H9 (cell line): ENCODE results near the gene CTPS2. TPM values are rescaled to one million over a fixed set of nuclear protein-coding genes. Genes with fewer than 3 reads are reported as not detected.

Source experiments
- DNase-seq: peaks from one replicate; pipeline ENCODE4 v3.0.0-alpha.2; 2017
- H2AFZ ChIP-seq: one replicate; pipeline ENCODE4 v1.6.1; 2013; ENCODE audit warnings: mild to moderate bottlenecking, low read length, control low read depth, moderate library complexity
- H2AK5ac ChIP-seq: 2 replicates; pipeline ENCODE4 v1.6.1; 2013; ENCODE audit warnings: low read length, control low read depth, mixed read lengths; ENCODE audit not compliant: insufficient read length
- H2BK120ac ChIP-seq: one replicate; pipeline ENCODE4 v1.6.1; 2013; ENCODE audit warnings: low read depth, mild to moderate bottlenecking, low read length, control low read depth, inconsistent platforms; ENCODE audit not compliant: poor library complexity, severe bottlenecking
- H2BK12ac ChIP-seq: 2 replicates; pipeline ENCODE4 v1.6.1; 2013; ENCODE audit warnings: low read length, control low read depth, mixed read lengths, low read depth; ENCODE audit not compliant: insufficient read length
- H2BK15ac ChIP-seq: 2 replicates; pipeline ENCODE4 v1.6.1; 2013; ENCODE audit warnings: low read depth, low read length, control low read depth
- H2BK20ac ChIP-seq: one replicate; pipeline ENCODE4 v1.6.1; 2013; ENCODE audit warnings: low read depth, mild to moderate bottlenecking, low read length, control low read depth, inconsistent platforms; ENCODE audit not compliant: poor library complexity, severe bottlenecking
- H2BK5ac ChIP-seq: 2 replicates; pipeline ENCODE4 v1.6.1; 2013; ENCODE audit warnings: low read length, control low read depth, mixed read lengths; ENCODE audit not compliant: insufficient read length
- H3K14ac ChIP-seq: 2 replicates; pipeline ENCODE4 v1.6.1; 2013; ENCODE audit warnings: low read length, control low read depth; ENCODE audit not compliant: insufficient read depth
- H3K18ac ChIP-seq: 2 replicates; pipeline ENCODE4 v1.6.1; 2013; ENCODE audit warnings: low read depth, mild to moderate bottlenecking, mixed read lengths, low read length, control low read depth; ENCODE audit not compliant: insufficient read length
- H3K23ac ChIP-seq: 2 replicates; pipeline ENCODE4 v1.6.1; 2013; ENCODE audit warnings: low read length, control low read depth, mixed read lengths, low read depth; ENCODE audit not compliant: insufficient read length
- H3K23me2 ChIP-seq: 2 replicates; pipeline ENCODE4 v1.6.1; 2013; ENCODE audit warnings: low read depth, mild to moderate bottlenecking, mixed read lengths, low read length, control low read depth; ENCODE audit not compliant: insufficient read length, poor library complexity, severe bottlenecking
- H3K27ac ChIP-seq: 2 replicates; pipeline ENCODE4 v1.5.1; 2013; ENCODE audit warnings: low read length, control low read depth, mixed read lengths, low read depth; ENCODE audit not compliant: insufficient read length
- H3K27me3 ChIP-seq: 2 replicates; pipeline ENCODE4 v1.6.1; 2013; ENCODE audit warnings: low read length, control low read depth, inconsistent platforms; ENCODE audit not compliant: insufficient read depth
- H3K4ac ChIP-seq: 2 replicates; pipeline ENCODE4 v1.6.1; 2013; ENCODE audit warnings: low read depth, mild to moderate bottlenecking, control low read depth, inconsistent platforms, low read length, moderate library complexity
- H3K4me1 ChIP-seq: 2 replicates; pipeline ENCODE4 v1.6.1; 2013; ENCODE audit warnings: low read length, control low read depth, inconsistent platforms; ENCODE audit not compliant: insufficient read depth
- H3K4me2 ChIP-seq: 2 replicates; pipeline ENCODE4 v1.6.1; 2013; ENCODE audit warnings: low read length, control low read depth, mixed read lengths; ENCODE audit not compliant: insufficient read length, insufficient read depth
- H3K56ac ChIP-seq: 2 replicates; pipeline ENCODE4 v1.6.1; 2013; ENCODE audit warnings: low read depth, mild to moderate bottlenecking, mixed read lengths, low read length, control low read depth; ENCODE audit not compliant: insufficient read length
- H3K79me1 ChIP-seq: 2 replicates; pipeline ENCODE4 v1.6.1; 2013; ENCODE audit warnings: low read depth, mild to moderate bottlenecking, moderate library complexity, low read length, control low read depth, inconsistent platforms; ENCODE audit not compliant: insufficient read depth, poor library complexity, severe bottlenecking
- H3K79me2 ChIP-seq: 2 replicates; pipeline ENCODE4 v1.6.1; 2013; ENCODE audit warnings: low read length, control low read depth, inconsistent platforms; ENCODE audit not compliant: insufficient read depth
- H3K9ac ChIP-seq: 2 replicates; pipeline ENCODE4 v1.6.1; 2013; ENCODE audit warnings: low read length, control low read depth, mixed read lengths; ENCODE audit not compliant: insufficient read length; ENCODE audit errors: extremely low read depth
- H3K9me3 ChIP-seq: one replicate; pipeline ENCODE4 v1.6.1; 2013; ENCODE audit warnings: low read depth, low read length, inconsistent platforms; ENCODE audit not compliant: control insufficient read depth
- H3T11ph ChIP-seq: one replicate; pipeline ENCODE4 v1.6.1; 2013; ENCODE audit warnings: mild to moderate bottlenecking, low read length, control low read depth, inconsistent platforms
- H4K20me1 ChIP-seq: one replicate; pipeline ENCODE4 v1.6.1; 2013; ENCODE audit not compliant: control insufficient read depth, insufficient read length, insufficient read depth
- H4K5ac ChIP-seq: 2 replicates; pipeline ENCODE4 v1.6.1; 2013; ENCODE audit warnings: low read depth, mild to moderate bottlenecking, mixed read lengths, low read length, control low read depth; ENCODE audit not compliant: insufficient read length
- H4K8ac ChIP-seq: replicated peaks from 2 replicates; pipeline ENCODE4 v1.6.1; 2013; ENCODE audit warnings: low read length, control low read depth, mixed read lengths, low read depth; ENCODE audit not compliant: insufficient read length
- H4K91ac ChIP-seq: 2 replicates; pipeline ENCODE4 v1.6.1; 2013; ENCODE audit warnings: low read depth, mild to moderate bottlenecking, moderate library complexity, mixed read lengths, low read length, control low read depth; ENCODE audit not compliant: insufficient read length
- H3K27ac Mint-ChIP-seq, 3 experiments: 2 replicates in 2 of 3; 3 replicates in 1 of 3; pipeline ENCODE4 v1.8.0; 2020 to 2021; ENCODE audit warnings: mixed read lengths in 3 of 3, mild to moderate bottlenecking in 1 of 3, moderate library complexity in 1 of 3
- H3K27me3 Mint-ChIP-seq: 2 replicates; pipeline ENCODE4 v1.8.0; 2021; ENCODE audit warnings: low read depth, mild to moderate bottlenecking, moderate library complexity, mixed read lengths
- H3K36me3 Mint-ChIP-seq, 3 experiments: 2 replicates in 2 of 3; 3 replicates in 1 of 3; pipeline ENCODE4 v1.8.0; 2020 to 2021; ENCODE audit warnings: low read depth in 3 of 3, mixed read lengths in 3 of 3; ENCODE audit not compliant: insufficient read depth in 1 of 3
- H3K4me1 Mint-ChIP-seq, 2 experiments: 2 replicates each; pipeline ENCODE4 v1.8.0; 2020; ENCODE audit warnings: mixed read lengths in 2 of 2
- H3K4me3 Mint-ChIP-seq, 2 experiments: 2 replicates in 1 of 2; 3 replicates in 1 of 2; pipeline ENCODE4 v1.8.0; 2020 to 2021; ENCODE audit warnings: mild to moderate bottlenecking in 2 of 2, mixed read lengths in 2 of 2, moderate library complexity in 1 of 2
- H3K9me3 Mint-ChIP-seq, 2 experiments: 2 replicates in 1 of 2; 3 replicates in 1 of 2; pipeline ENCODE4 v1.8.0; 2020; ENCODE audit warnings: mild to moderate bottlenecking in 2 of 2, mixed read lengths in 2 of 2, moderate library complexity in 1 of 2
- WGBS: extraction: QIAGEN DNeasy Blood & Tissue Kit; methylation state at CpG from one replicate; pipeline ENCODE4 v1.1.7; 2013; ENCODE audit warnings: missing lambda C conversion rate, low lambda C conversion rate, mixed read lengths; ENCODE audit not compliant: insufficient read length; ENCODE audit errors: extremely low coverage; 5-methylcytosine and 5-hydroxymethylcytosine counted together
- total RNA-seq: library from RNA; stranded (reverse); gene quantifications from 2 replicates; pipeline ENCODE4 v1.2.1, GENCODE V29; 2021
- TF ChIP-seq, protein P1 (sequence below): fragments of 200-600 bp; sonication (generic); conservative IDR thresholded peaks from 3 replicates; pipeline ENCODE4 v1.8.0; 2021; ENCODE audit warnings: antibody characterized with exemption, mild to moderate bottlenecking

CTPS2 gene
- total RNA-seq, 1 experiment from 2014 or later = 69.7 TPM

DNA sequence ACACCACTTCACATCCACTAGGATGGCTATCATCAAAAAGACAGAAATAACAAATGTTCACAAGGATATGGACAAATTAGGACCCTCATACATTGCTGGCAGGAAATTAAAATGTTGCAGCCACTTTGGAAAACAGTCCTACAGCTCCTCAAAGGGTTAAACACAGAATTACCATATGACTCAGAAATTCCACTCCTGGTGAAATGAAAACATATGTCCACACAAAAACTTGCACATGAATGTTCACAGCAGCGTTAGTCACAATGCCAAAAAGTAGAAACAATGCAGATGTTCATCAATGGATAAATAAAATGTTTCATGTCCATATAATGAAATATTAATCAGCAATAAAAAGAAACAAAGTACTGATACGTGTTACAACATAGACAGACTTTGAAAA, 47.4 kb downstream of the CTPS2 start:
- Mint-ChIP-seq H3K27me3 (no peaks in the 10 kb centered on the region), H3K27ac (peak overlapping the region in 2 of 3 experiments; percentile 56 to 91; a peak in 4 of 7 replicates), H3K4me1 (peaks cover 12 to 28% of the 10 kb centered on the region in 2 experiments), H3K4me3 (no peak overlapping the region), H3K36me3 (peaks cover 50 to 85% (median 84%) of the 10 kb centered on the region in 3 experiments), H3K9me3 (no peaks in the 10 kb centered on the region)
- H4K8ac ChIP-seq = no peak overlapping the region
- no peak overlapping the region for H3K4me2 ChIP-seq
- H2AK5ac ChIP-seq = no peak overlapping the region
- H3K4ac ChIP-seq = no peak overlapping the region
- H2AFZ ChIP-seq = no peak overlapping the region
- H3T11ph ChIP-seq = no peak overlapping the region
- H3K9ac ChIP-seq = no peak overlapping the region
- no peaks in the 10 kb centered on the region for H4K20me1 ChIP-seq
- no peak overlapping the region for H2BK20ac ChIP-seq
- H2BK5ac ChIP-seq = no peak overlapping the region
- H3K79me1 ChIP-seq = no peaks in the 10 kb centered on the region
- peaks cover 5% of the 10 kb centered on the region; the same call in 1 of the 2 replicates for H3K4me1 ChIP-seq
- H3K18ac ChIP-seq = no peak overlapping the region
- H4K5ac ChIP-seq = no peak overlapping the region
- H3K79me2 ChIP-seq = no peaks in the 10 kb centered on the region
- WGBS = no CpG with 5 or more reads among the region's 2 CpGs
- H2BK120ac ChIP-seq = no peak overlapping the region
- H4K91ac ChIP-seq = no peak overlapping the region
- H3K23me2 ChIP-seq = no peaks in the 10 kb centered on the region
- no peak overlapping the region for H3K14ac ChIP-seq
- H2BK12ac ChIP-seq = no peak overlapping the region
- H3K27ac ChIP-seq = no peak overlapping the region
- TF ChIP-seq, protein P1, sequence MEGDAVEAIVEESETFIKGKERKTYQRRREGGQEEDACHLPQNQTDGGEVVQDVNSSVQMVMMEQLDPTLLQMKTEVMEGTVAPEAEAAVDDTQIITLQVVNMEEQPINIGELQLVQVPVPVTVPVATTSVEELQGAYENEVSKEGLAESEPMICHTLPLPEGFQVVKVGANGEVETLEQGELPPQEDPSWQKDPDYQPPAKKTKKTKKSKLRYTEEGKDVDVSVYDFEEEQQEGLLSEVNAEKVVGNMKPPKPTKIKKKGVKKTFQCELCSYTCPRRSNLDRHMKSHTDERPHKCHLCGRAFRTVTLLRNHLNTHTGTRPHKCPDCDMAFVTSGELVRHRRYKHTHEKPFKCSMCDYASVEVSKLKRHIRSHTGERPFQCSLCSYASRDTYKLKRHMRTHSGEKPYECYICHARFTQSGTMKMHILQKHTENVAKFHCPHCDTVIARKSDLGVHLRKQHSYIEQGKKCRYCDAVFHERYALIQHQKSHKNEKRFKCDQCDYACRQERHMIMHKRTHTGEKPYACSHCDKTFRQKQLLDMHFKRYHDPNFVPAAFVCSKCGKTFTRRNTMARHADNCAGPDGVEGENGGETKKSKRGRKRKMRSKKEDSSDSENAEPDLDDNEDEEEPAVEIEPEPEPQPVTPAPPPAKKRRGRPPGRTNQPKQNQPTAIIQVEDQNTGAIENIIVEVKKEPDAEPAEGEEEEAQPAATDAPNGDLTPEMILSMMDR = no peak
- no peak overlapping the region for H2BK15ac ChIP-seq
- no peak overlapping the region for H3K23ac ChIP-seq
- no peaks in the 10 kb centered on the region for H3K27me3 ChIP-seq
- no peak for DNase-seq
- H3K9me3 ChIP-seq = no peaks in the 10 kb centered on the region
- no peak overlapping the region for H3K56ac ChIP-seq
